Measurements from ENCODE around the gene FRMD1. TPM values are rescaled to one million over a fixed set of nuclear protein-coding genes. Genes with fewer than 3 reads are reported as not detected.

Gene FRMD1
- total and polyA plus RNA-seq, 2 of the 8 experiments (the other 6 are each of a cell fraction or from before 2014, with no cell fraction given): 0.36 TPM; not detected in 1

DNA sequence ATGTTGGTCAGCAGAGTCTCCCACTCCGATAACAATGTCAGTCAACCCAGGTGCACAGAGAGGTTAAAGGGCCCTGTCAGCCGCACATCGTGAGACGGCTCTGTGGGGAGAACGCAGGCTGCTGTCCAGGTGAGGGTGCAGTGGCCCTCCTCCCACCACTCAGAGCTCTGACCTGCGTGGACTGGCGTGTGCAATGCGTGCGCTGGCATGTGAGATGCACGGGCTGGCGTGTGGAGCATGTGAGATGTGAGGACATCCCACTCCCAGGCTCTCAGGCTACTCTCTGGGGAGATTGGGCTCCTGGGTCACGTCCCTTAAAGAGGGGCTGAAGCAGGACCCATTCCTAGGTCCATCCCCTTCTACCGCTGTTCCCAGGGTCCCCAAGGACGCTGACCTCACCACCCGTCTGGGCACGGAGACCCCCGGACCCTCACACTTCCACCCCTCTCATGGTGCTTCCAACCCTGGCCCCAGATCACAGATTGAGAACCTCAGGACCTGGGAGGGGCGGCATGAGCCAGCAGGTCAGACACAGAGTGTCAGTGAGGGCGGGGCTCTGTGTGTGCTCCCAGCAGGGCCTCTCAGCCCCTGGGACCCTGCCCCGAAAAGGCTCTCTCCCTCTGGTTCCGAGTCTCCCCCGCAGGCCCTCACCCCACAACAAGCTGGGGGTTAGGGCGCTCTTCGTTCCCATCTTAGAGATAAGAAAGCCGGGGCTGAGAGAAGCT lies 8.6 kb upstream of the FRMD1 start (continued):
- TF ChIP-seq, protein P1, sequence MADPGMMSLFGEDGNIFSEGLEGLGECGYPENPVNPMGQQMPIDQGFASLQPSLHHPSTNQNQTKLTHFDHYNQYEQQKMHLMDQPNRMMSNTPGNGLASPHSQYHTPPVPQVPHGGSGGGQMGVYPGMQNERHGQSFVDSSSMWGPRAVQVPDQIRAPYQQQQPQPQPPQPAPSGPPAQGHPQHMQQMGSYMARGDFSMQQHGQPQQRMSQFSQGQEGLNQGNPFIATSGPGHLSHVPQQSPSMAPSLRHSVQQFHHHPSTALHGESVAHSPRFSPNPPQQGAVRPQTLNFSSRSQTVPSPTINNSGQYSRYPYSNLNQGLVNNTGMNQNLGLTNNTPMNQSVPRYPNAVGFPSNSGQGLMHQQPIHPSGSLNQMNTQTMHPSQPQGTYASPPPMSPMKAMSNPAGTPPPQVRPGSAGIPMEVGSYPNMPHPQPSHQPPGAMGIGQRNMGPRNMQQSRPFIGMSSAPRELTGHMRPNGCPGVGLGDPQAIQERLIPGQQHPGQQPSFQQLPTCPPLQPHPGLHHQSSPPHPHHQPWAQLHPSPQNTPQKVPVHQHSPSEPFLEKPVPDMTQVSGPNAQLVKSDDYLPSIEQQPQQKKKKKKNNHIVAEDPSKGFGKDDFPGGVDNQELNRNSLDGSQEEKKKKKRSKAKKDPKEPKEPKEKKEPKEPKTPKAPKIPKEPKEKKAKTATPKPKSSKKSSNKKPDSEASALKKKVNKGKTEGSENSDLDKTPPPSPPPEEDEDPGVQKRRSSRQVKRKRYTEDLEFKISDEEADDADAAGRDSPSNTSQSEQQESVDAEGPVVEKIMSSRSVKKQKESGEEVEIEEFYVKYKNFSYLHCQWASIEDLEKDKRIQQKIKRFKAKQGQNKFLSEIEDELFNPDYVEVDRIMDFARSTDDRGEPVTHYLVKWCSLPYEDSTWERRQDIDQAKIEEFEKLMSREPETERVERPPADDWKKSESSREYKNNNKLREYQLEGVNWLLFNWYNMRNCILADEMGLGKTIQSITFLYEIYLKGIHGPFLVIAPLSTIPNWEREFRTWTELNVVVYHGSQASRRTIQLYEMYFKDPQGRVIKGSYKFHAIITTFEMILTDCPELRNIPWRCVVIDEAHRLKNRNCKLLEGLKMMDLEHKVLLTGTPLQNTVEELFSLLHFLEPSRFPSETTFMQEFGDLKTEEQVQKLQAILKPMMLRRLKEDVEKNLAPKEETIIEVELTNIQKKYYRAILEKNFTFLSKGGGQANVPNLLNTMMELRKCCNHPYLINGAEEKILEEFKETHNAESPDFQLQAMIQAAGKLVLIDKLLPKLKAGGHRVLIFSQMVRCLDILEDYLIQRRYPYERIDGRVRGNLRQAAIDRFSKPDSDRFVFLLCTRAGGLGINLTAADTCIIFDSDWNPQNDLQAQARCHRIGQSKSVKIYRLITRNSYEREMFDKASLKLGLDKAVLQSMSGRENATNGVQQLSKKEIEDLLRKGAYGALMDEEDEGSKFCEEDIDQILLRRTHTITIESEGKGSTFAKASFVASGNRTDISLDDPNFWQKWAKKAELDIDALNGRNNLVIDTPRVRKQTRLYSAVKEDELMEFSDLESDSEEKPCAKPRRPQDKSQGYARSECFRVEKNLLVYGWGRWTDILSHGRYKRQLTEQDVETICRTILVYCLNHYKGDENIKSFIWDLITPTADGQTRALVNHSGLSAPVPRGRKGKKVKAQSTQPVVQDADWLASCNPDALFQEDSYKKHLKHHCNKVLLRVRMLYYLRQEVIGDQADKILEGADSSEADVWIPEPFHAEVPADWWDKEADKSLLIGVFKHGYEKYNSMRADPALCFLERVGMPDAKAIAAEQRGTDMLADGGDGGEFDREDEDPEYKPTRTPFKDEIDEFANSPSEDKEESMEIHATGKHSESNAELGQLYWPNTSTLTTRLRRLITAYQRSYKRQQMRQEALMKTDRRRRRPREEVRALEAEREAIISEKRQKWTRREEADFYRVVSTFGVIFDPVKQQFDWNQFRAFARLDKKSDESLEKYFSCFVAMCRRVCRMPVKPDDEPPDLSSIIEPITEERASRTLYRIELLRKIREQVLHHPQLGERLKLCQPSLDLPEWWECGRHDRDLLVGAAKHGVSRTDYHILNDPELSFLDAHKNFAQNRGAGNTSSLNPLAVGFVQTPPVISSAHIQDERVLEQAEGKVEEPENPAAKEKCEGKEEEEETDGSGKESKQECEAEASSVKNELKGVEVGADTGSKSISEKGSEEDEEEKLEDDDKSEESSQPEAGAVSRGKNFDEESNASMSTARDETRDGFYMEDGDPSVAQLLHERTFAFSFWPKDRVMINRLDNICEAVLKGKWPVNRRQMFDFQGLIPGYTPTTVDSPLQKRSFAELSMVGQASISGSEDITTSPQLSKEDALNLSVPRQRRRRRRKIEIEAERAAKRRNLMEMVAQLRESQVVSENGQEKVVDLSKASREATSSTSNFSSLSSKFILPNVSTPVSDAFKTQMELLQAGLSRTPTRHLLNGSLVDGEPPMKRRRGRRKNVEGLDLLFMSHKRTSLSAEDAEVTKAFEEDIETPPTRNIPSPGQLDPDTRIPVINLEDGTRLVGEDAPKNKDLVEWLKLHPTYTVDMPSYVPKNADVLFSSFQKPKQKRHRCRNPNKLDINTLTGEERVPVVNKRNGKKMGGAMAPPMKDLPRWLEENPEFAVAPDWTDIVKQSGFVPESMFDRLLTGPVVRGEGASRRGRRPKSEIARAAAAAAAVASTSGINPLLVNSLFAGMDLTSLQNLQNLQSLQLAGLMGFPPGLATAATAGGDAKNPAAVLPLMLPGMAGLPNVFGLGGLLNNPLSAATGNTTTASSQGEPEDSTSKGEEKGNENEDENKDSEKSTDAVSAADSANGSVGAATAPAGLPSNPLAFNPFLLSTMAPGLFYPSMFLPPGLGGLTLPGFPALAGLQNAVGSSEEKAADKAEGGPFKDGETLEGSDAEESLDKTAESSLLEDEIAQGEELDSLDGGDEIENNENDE (IDR thresholded peaks at IDR 0.05; ENCODE audit: insufficient replicate concordance, low read length): no peak
- TF ChIP-seq BACH1 (IDR thresholded peaks at IDR 0.05; ENCODE audit: low read length) (no peak), SAP30 (IDR thresholded peaks at IDR 0.05; ENCODE audit: insufficient read depth, insufficient replicate concordance, low read length) (no peak), TBP (IDR thresholded peaks at IDR 0.05; ENCODE audit: low read depth, low read length) (no peak), GTF2F1 (IDR thresholded peaks at IDR 0.05; ENCODE audit: borderline replicate concordance, low read depth, low read length) (no peak), CHD2 (IDR thresholded peaks at IDR 0.05; ENCODE audit: low read length) (no peak)
